ENCODE results near the gene ZYX.
"Not testable (repeated sequence)": the region's sequence is repeated elsewhere in the genome, so short reads cannot be mapped to it uniquely, and the experiment has no call there.

Gene ZYX

GRCh38 chr7:143389316-143390103 lies 8.4 kb downstream of the ZYX start:
- Histone ChIP-seq H3K79me2 (ENCODE audit: control insufficient read depth, insufficient read depth, low read length) (peaks cover 26% of the 10 kb centered on the region), H3K36me3 (ENCODE audit: control insufficient read depth, insufficient read depth, low read length) (peaks cover 35% of the 10 kb centered on the region), H3K79me1 (ENCODE audit: low read length) (peaks cover 19% of the 10 kb centered on the region), H2BK5ac (ENCODE audit: low read length) (no peak overlapping the region), H4K5ac (ENCODE audit: low read length) (no peak overlapping the region), H3K27ac (ENCODE audit: low read depth, low read length) (no peak overlapping the region), H2BK120ac (ENCODE audit: low read depth, low read length) (no peak overlapping the region), H3K4me1 (ENCODE audit: control insufficient read depth, low read depth, low read length) (peaks cover 2% of the 10 kb centered on the region), H3K4ac (ENCODE audit: low read depth, low read length) (no peak overlapping the region), H3K18ac (ENCODE audit: low read length) (no peak overlapping the region), H3K56ac (ENCODE audit: low read length) (no peak overlapping the region), H2AK5ac (ENCODE audit: low read length) (no peak overlapping the region), H3K23ac (ENCODE audit: low read length) (no peak overlapping the region), H3K27me3 (ENCODE audit: insufficient read depth, low read length, poor library complexity) (no peaks in the 10 kb centered on the region), H2BK15ac (replicated peaks; ENCODE audit: low read depth) (no peak overlapping the region), H3K4me3 (ENCODE audit: low read length) (no peak overlapping the region), H3K4me2 (ENCODE audit: low read length) (no peak overlapping the region), H4K8ac (ENCODE audit: low read depth, low read length) (no peak overlapping the region), H3K9ac (ENCODE audit: low read length) (no peak overlapping the region)
- no CpG with 5 or more reads among the region's 15 CpGs for WGBS (ENCODE audit: extremely low coverage, insufficient coverage, low lambda C conversion rate)
- no peak for DNase-seq

DNA sequence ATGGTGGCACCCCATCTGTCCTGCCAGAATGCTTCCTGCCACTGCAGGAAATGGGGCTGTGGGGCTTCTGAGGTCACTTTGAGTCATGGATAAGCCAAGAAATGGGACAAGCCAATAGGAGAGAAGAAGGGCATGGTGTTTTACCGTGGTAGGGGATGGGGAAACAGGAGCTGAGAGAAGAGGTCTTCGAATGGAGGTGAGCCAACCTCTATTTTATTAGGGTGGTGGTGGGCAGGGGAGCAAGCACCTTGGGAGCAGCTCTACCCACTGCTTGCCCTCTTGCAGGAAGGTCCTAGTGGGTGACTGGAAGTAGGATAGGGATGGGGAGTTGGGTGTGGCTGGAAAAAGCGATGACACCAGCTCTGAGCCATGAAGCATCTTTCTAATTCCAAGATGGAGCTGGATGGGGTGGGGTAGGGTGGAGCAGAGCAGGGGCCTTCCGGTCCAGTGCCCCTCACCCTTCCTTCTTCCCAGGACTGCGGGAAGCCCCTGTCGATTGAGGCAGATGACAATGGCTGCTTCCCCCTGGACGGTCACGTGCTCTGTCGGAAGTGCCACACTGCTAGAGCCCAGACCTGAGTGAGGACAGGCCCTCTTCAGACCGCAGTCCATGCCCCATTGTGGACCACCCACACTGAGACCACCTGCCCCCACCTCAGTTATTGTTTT lies 9.1 kb downstream of the ZYX start:
- Histone ChIP-seq H3K18ac (ENCODE audit: low read length) (no peak overlapping the region), H3K56ac (ENCODE audit: low read length) (no peak overlapping the region)

DNA sequence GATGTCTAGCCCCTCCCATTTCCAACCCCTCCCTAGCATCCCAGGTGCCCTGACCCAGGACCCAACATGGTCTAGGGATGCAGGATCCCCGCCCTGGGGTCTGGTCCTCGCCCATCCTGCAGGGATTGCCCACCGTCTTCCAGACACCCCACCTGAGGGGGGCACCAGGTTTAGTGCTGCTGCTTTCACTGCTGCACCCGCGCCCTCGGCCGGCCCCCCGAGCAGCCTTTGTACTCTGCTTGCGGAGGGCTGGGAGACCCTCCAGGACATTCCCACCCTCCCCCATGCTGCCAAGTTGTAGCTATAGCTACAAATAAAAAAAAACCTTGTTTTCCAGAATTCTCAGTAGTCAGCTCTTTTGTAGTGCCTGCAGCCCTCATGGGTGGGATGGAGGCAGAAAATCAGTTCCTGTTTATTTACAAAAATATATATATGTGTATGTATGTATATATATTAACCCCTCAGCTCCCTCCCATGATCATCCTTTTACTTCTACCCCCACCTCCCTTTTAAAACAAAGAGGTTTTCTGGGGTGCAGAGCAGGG lies 9.7 kb downstream of the ZYX start:
- Histone ChIP-seq H3K79me2 (ENCODE audit: control insufficient read depth, insufficient read depth, low read length) (peaks cover 14% of the 10 kb centered on the region), H3K36me3 (ENCODE audit: control insufficient read depth, insufficient read depth, low read length) (peaks cover 41% of the 10 kb centered on the region), H2BK5ac (ENCODE audit: low read length) (no peak overlapping the region), H3K18ac (ENCODE audit: low read length) (no peak overlapping the region), H3K9ac (ENCODE audit: low read length) (no peak overlapping the region), H3K4me2 (ENCODE audit: low read length) (no peak overlapping the region), H3K79me1 (ENCODE audit: low read length) (peaks cover 9% of the 10 kb centered on the region), H3K4ac (ENCODE audit: low read depth, low read length) (no peak overlapping the region), H4K5ac (ENCODE audit: low read length) (no peak overlapping the region), H3K4me1 (ENCODE audit: control insufficient read depth, low read depth, low read length) (no peaks in the 10 kb centered on the region), H2AK5ac (ENCODE audit: low read length) (no peak overlapping the region), H3K23ac (ENCODE audit: low read length) (no peak overlapping the region), H2BK120ac (ENCODE audit: low read depth, low read length) (no peak overlapping the region), H3K4me3 (ENCODE audit: low read length) (no peak overlapping the region), H4K8ac (ENCODE audit: low read depth, low read length) (no peak overlapping the region), H3K56ac (ENCODE audit: low read length) (no peak overlapping the region), H2BK15ac (replicated peaks; ENCODE audit: low read depth) (no peak overlapping the region), H3K27ac (ENCODE audit: low read depth, low read length) (no peak overlapping the region), H3K27me3 (ENCODE audit: insufficient read depth, low read length, poor library complexity) (no peaks in the 10 kb centered on the region)
- WGBS (ENCODE audit: extremely low coverage, insufficient coverage, low lambda C conversion rate), result no CpG with 5 or more reads among the region's 9 CpGs
- DNase-seq, result no peak

More for the DNA sequence above, 9.1 kb downstream of the ZYX start:
- no peak overlapping the region for H3K4ac ChIP-seq (ENCODE audit: low read depth, low read length)
- no peak overlapping the region for H2BK5ac ChIP-seq (ENCODE audit: low read length)
- peaks cover 12% of the 10 kb centered on the region for H3K79me1 ChIP-seq (ENCODE audit: low read length)
- peaks cover 1% of the 10 kb centered on the region for H3K4me1 ChIP-seq (ENCODE audit: control insufficient read depth, low read depth, low read length)
- H3K9ac ChIP-seq (ENCODE audit: low read length), result no peak overlapping the region
- H4K5ac ChIP-seq (ENCODE audit: low read length), result no peak overlapping the region
- H3K4me2 ChIP-seq (ENCODE audit: low read length), result no peak overlapping the region
- H2BK15ac ChIP-seq (replicated peaks; ENCODE audit: low read depth), result no peak overlapping the region
- peaks cover 19% of the 10 kb centered on the region for H3K79me2 ChIP-seq (ENCODE audit: control insufficient read depth, insufficient read depth, low read length)
- no peak overlapping the region for H4K8ac ChIP-seq (ENCODE audit: low read depth, low read length)
- no peak overlapping the region for H3K27ac ChIP-seq (ENCODE audit: low read depth, low read length)
- no peak overlapping the region for H2BK120ac ChIP-seq (ENCODE audit: low read depth, low read length)
- DNase-seq, result no peak
- WGBS (ENCODE audit: extremely low coverage, insufficient coverage, low lambda C conversion rate), result no CpG with 5 or more reads among the region's 10 CpGs
- H3K4me3 ChIP-seq (ENCODE audit: low read length), result no peak overlapping the region
- peaks cover 37% of the 10 kb centered on the region for H3K36me3 ChIP-seq (ENCODE audit: control insufficient read depth, insufficient read depth, low read length)
- no peak overlapping the region for H3K23ac ChIP-seq (ENCODE audit: low read length)
- no peak overlapping the region for H2AK5ac ChIP-seq (ENCODE audit: low read length)
- no peaks in the 10 kb centered on the region for H3K27me3 ChIP-seq (ENCODE audit: insufficient read depth, low read length, poor library complexity)

DNA sequence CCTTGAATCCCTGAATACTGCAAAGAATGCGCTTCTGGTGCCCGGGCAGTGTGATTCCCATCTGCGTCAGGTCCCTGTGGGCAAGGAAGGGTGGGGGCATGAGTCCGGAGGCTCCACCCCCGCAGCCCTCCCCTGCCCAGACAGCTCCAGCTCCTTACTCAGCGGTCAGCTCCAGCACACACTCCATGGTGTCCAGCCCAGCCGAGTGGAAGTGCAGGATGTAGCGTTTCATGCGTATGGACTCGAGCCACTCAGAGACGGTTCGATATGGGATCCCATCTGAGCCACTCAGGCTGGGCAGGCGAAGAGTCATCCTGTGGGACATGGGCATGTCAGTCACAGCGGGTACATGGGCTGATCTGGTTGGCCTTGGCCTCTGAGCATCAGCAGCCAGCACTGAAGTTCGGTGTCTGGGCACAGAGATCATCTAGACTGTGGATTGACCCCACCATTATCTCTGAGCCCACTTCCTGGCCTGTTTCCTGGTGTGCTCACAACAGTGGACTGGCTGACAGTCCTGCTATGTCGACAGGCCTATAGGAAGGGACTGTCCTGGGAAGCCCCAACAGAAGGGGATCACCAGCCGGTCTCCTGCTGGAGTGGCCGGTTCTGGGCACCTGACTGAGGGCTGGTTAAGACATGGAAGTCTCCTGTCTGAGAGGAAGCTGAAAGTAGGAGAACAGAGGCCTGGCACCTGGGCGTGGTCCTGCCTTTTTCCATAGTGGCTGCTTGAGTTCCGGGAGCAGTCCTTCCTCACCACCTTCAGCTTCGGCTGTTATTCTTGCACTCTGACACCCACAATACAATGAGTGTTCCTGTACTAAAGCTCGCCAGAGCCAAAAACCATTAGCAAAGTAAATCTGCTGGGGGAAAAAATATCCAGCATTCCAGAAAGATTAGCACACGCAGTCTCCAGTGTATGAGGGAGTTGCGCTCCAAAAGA lies 10.6 kb downstream of the ZYX start:
- Histone ChIP-seq H3K56ac (ENCODE audit: low read length) (no peak overlapping the region), H4K5ac (ENCODE audit: low read length) (no peak overlapping the region), H3K27me3 (ENCODE audit: insufficient read depth, low read length, poor library complexity) (no peaks in the 10 kb centered on the region), H3K79me2 (ENCODE audit: control insufficient read depth, insufficient read depth, low read length) (peaks cover 8% of the 10 kb centered on the region), H3K4me1 (ENCODE audit: control insufficient read depth, low read depth, low read length) (no peaks in the 10 kb centered on the region), H3K18ac (ENCODE audit: low read length) (no peak overlapping the region), H2BK120ac (ENCODE audit: low read depth, low read length) (no peak overlapping the region), H3K4ac (ENCODE audit: low read depth, low read length) (no peak overlapping the region), H3K23ac (ENCODE audit: low read length) (no peak overlapping the region), H3K4me3 (ENCODE audit: low read length) (no peak overlapping the region), H2AK5ac (ENCODE audit: low read length) (no peak overlapping the region), H3K27ac (ENCODE audit: low read depth, low read length) (no peak overlapping the region), H4K8ac (ENCODE audit: low read depth, low read length) (no peak overlapping the region), H2BK5ac (ENCODE audit: low read length) (no peak overlapping the region), H3K4me2 (ENCODE audit: low read length) (no peak overlapping the region), H3K9ac (ENCODE audit: low read length) (no peak overlapping the region), H2BK15ac (replicated peaks; ENCODE audit: low read depth) (no peak overlapping the region), H3K79me1 (ENCODE audit: low read length) (peaks cover 3% of the 10 kb centered on the region), H3K36me3 (ENCODE audit: control insufficient read depth, insufficient read depth, low read length) (peaks cover 43% of the 10 kb centered on the region)
- WGBS (ENCODE audit: extremely low coverage, insufficient coverage, low lambda C conversion rate), result no CpG with 5 or more reads among the region's 24 CpGs
- DNase-seq, result no peak

GRCh38 chr7:143392427-143392826 lies 11.3 kb downstream of the ZYX start:
- H3K79me2 ChIP-seq (ENCODE audit: control insufficient read depth, insufficient read depth, low read length); H3K4me1 ChIP-seq (ENCODE audit: control insufficient read depth, low read depth, low read length); H4K5ac ChIP-seq (ENCODE audit: low read length); H3K27ac ChIP-seq (ENCODE audit: low read depth, low read length); H3K18ac ChIP-seq (ENCODE audit: low read length); H3K4me2 ChIP-seq (ENCODE audit: low read length); H2BK5ac ChIP-seq (ENCODE audit: low read length); DNase-seq; H3K27me3 ChIP-seq (ENCODE audit: insufficient read depth, low read length, poor library complexity); H3K9ac ChIP-seq (ENCODE audit: low read length); H2AK5ac ChIP-seq (ENCODE audit: low read length); H4K8ac ChIP-seq (ENCODE audit: low read depth, low read length); H3K4ac ChIP-seq (ENCODE audit: low read depth, low read length); H3K23ac ChIP-seq (ENCODE audit: low read length); H3K4me3 ChIP-seq (ENCODE audit: low read length); H2BK120ac ChIP-seq (ENCODE audit: low read depth, low read length); H3K79me1 ChIP-seq (ENCODE audit: low read length); H3K56ac ChIP-seq (ENCODE audit: low read length); H2BK15ac ChIP-seq (replicated peaks; ENCODE audit: low read depth): not testable (repeated sequence)
- H3K36me3 ChIP-seq (ENCODE audit: control insufficient read depth, insufficient read depth, low read length), result peaks cover 46% of the 10 kb centered on the region
- no CpG with 5 or more reads among the region's 8 CpGs for WGBS (ENCODE audit: extremely low coverage, insufficient coverage, low lambda C conversion rate)
